Prostate gland (tissue), 2 donors: ENCODE data around the gene DLGAP1.

Experiments used
- CTCF ChIP-seq, 4 experiments: fragments of 200-600 bp in 2 of 4; fragments of 450-650 bp in 2 of 4; sonication (generic) in 2 of 4; IDR thresholded peaks; 1 replicate in 3 of 4; 2 replicates in 1 of 4; pipeline ENCODE4 v1.5.1; 2016 to 2019; ENCODE audit warnings: antibody characterized with exemption in 4 of 4, mild to moderate bottlenecking in 2 of 4, moderate library complexity in 2 of 4
- POLR2A ChIP-seq: fragments of 450-650 bp; IDR thresholded peaks from one replicate; pipeline ENCODE4 v1.6.1; 2016; ENCODE audit warnings: antibody characterized with exemption, mild to moderate bottlenecking
- POLR2AphosphoS5 ChIP-seq: sonication (generic); formaldehyde crosslinking; IDR thresholded peaks from one replicate; pipeline ENCODE4 v1.6.1; 2017; ENCODE audit warnings: antibody characterized with exemption

- TF ChIP-seq CTCF (IDR thresholded peaks at IDR 0.05) (no peak), POLR2AphosphoS5 (no peak), POLR2A (no peak)
Observed at GRCh38 chr18:4016391-4017049, 438.6 kb downstream of the DLGAP1 start.
